Activated CD4-positive, CD25-positive, alpha-beta regulatory T cell treated with anti-CD3 and anti-CD28 coated beads, Interleukin-2, amount 50 U/mL, for 16 hours (primary cell): ENCODE results near the gene TOR4A.
A peak's percentile ranks its signal among the peaks of the same experiment; 100 is the strongest.

Experiments used
- DNase-seq: peaks from one replicate; pipeline ENCODE4 v3.0.0-alpha.2; 2020; ENCODE audit warnings: low read depth, low spot score

The TOR4A gene

DNA sequence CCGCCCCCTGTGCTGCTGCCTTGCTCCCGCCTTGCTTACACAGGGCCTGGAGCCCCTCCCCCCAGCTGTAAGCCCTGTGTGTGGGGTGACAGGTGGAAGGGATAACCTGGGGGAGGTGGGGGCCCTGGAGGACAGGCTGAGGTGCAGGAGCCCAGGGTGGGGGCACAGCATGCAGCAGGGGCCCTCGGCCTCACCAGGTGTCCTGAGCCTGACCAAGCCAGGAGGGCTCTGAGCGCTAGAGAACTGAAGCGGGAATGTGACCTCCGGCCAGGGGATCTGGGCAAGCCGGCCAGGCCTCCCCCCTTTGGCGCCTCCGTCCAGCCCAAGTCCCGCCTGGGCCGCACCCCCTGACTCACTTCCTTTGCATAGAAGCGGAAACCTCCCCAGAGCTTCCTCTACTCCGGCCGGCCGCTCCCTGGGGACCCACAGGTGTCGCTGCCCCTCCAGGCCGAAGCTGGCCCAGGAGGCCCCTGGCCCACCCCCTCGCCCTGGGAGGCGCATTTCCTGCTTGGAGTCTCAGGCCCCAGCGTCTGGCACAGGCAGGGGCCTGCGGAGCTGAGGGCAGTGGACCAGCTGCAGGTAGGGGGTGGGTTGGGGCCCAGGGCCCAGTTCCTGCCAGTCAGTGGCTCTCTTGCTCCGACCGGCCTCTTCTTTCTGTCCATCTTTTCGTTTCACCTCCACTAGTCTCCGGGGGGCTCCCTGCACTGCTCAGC, at the start of gene TOR4A:
TSS of gene TOR4A (plus strand) at position 398 of the 713 bp plus-strand sequence. CDS start 964 bp downstream, outside the sequence.
- no peak for DNase-seq

DNA sequence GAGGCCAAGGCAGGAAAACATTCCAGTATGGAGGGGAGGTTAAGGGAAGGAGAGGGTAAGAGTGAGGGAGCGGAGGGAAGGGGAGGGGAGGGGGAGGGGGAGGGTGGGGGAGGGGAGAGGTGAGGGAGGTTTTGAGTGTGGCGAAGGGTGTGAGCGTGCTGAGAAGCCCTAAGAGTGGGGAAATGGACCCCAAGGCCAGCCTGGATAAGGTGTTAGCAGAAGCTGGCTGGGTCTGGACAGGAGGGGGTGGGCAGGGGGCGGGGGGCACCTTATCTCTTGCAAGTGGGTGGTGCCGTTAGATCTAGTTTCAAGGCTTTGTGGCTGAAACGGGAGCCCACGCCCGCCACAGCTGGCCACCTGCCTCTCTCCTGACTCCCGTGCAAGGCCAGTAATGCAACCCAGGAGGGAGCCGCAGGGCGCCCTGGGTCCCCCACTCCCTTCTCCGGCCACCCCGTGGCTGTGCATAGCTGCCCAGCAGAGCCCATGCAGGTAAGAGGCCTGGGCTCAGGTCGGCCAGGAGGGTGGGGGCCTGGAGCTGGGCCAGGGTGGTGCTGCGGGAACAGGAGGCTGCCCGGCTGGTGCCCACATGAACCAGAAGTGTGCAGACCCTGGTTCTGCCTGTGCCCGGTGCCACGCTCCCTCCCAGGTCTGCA, 49.5 kb upstream of the TOR4A start:
- DNase-seq = no peak

DNA sequence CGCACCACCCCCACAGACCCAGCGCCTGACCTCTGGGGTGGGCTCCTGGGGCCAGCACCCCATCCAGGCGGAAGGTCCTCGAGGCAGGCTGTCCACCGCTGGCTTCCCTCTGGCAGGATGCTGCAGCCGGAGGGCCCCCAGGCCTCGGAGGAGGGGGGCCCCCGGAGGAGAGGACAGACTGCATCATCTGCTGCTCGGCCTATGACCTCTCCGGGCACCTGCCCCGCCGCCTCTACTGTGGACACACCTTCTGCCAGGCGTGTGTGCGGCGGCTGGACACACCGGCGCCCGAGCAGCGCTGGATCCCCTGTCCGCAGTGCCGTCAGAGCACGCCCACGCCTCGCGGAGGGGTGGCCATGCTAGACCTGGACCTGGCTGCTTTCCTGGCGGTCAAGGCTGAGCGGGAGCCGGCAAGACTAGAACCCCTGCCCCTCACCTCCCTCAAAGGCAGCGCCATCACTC, 49.0 kb upstream of the TOR4A start:
- no peak for DNase-seq

- DNase-seq = no peak
Measured at GRCh38 chr9:137228968-137229896, 48.3 kb upstream of the TOR4A start.

DNA sequence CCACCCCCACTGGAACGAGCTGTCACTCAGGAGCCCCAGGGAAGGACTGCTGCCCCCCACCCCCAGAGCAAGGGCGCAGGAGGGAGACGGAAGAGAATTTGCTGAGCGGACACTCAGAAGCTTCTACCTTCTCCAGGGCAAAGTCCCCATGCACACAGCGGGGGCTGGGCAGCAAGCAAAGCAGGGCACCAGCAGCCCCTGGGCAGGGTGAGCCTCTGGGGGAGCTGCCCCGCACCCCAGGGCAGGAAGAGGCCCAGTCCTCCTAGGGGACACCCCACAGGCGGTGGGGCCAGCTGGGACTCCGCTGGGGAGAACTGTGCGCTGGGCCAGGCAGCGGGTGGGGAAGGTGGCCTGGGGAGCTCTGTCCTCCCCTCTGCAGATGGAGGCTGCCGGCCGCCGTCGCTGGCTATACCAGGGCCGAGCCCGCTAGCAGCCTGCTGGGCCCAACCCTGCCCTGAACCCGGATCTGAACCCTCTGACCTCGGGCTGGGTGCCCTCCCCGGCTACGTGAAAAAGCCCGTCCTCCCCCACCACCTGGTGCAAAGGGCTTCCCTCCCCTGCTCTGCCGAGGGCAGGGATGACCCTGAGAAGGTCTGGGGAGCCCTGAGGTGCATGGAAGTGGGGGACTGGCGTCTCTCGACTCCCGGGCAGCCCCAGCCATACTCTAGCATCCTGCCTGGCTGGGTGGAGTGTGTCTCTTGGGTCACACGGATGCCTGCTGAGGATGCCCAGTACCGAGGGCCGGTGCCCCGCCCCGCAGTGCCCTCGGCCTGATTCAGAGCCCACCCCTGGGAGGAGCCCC, 47.4 kb upstream of the TOR4A start:
- DNase-seq = no peak

DNA sequence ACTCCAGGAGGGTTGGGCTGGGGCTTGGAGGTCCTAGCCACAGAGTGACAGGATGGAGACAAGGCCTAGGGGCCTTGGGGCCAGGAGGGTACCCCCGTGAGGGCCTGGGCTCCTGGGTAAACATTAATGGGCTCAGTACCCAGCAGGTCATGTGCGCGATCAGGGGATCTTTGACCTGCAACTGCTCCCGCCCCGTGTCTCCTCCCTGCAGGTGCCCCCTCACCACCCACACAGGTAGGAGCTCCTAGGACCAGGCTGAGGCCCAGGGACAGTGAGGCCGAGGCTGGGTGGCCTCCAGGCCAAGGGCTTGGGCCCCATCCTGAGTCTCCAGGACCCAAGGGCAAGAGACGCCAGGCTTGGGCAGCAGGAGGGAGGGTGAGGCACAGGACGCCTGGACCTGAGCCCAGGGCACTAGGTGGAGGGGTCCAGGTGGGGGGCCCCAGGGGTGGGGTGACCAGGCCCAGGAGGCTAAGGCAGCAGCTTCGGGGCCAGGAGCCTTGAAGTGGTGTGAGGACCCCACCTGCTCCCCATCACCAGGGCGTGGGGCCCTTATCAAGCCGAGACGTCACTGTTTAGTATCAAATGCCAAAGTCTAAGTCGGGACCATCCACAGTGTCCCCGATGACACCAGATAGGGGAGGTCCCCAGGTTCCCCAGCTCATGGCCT, 46.7 kb upstream of the TOR4A start, which contains the start of gene SLC34A3:
TSS of gene SLC34A3 (plus strand) at position 197 of the 667 bp plus-strand sequence. CDS start 802 bp downstream, outside the sequence.
- DNase-seq = no peak

DNA sequence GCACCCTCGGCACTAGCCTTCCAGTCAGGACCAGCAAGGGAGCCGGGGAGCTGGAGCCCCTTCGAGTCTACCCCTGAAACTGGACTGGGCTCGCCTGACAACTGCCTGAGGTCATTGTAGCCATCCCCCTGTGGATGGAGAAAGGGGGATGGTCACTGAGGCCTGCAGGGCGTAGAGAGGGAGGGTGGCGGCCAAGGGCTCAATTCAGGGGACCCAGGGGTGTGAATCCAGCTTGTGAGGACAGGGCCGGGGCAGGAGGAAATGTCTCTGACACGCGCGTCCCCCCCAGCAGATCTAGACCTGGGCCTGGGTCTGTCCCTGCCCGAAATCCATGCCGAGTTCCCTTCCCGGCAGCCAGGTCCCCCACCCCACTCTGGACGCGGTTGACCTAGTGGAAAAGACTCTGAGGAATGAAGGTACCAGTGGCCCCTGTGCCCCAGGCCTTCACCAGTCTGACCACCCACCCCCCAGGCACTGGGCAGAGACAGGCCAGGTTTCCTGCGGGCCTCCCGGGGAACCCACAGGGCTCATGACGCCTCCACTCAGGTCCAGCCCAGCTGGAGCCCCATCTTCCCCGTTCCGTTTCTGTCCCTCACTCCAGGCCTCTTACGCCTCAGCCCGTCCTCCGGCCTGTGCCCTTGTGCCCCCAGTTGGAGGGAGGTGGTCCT, 46.0 kb upstream of the TOR4A start:
- no peak for DNase-seq

- no peak for DNase-seq
Measured at GRCh38 chr9:137232101-137232500, 45.4 kb upstream of the TOR4A start.

DNA sequence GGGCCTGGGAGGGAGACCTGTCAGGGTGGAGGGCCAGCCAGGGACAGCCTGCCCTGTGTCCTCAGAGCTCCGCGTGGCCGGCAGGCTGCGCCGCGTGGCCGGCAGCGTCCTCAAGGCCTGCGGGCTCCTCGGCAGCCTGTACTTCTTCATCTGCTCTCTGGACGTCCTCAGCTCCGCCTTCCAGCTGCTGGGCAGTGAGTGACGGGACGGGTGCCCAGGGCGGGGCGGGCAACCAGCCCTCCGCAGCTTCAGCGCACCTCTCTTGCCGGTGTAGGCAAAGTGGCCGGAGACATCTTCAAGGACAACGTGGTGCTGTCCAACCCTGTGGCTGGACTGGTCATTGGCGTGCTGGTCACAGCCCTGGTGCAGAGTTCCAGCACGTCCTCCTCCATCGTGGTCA, 45.0 kb upstream of the TOR4A start:
- no peak for DNase-seq

DNA sequence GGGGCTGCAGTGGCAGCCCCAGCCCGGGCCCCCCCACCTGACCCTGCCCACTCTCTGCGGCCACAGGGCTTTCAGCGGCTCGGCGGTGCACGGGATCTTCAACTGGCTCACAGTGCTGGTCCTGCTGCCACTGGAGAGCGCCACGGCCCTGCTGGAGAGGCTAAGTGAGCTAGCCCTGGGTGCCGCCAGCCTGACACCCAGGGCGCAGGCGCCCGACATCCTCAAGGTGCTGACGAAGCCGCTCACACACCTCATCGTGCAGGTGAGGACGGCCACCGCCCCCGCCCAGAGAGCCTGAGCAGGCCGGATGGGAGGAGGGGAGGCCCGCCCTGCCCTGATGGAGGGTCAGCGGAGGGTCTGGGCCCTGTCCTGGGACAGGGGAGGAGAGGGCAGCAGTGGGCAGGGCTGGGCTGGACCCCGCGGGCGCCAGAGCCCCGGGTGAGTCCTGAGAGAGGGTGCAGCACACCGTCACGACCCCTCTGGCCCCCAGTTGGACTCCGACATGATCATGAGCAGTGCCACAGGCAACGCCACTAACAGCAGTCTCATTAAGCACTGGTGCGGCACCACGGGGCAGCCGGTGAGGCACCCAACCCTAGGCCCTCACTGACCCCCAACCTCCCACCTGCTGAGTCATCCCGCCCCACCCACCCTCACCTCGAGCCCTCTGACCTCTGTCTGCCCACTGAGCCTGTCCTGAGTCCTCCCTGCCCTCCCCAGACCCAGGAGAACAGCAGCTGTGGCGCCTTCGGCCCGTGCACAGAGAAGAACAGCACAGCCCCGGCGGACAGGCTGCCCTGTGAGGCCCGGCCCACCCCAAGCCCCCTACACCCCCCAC, 44.2 kb upstream of the TOR4A start:
- no peak for DNase-seq

DNA sequence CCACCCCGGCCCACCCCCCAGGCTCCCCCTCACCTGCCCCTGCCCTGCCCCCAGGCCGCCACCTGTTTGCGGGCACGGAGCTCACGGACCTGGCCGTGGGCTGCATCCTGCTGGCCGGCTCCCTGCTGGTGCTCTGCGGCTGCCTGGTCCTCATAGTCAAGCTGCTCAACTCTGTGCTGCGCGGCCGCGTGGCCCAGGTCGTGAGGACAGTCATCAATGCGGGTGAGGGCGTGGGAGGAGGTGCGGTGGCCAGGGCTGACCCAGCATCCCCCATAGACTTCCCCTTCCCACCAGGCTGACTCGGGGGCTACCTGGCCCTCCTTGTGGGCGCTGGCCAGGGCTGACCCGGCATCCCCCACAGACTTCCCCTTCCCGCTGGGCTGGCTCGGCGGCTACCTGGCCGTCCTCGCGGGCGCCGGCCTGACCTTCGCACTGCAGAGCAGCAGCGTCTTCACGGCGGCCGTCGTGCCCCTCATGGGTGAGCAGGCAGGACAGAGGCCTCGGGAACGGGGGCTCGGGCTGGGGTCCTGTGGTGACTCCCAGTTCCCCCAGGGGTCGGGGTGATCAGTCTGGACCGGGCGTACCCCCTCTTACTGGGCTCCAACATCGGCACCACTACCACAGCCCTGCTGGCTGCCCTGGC, 43.4 kb upstream of the TOR4A start:
- no peak for DNase-seq

DNA sequence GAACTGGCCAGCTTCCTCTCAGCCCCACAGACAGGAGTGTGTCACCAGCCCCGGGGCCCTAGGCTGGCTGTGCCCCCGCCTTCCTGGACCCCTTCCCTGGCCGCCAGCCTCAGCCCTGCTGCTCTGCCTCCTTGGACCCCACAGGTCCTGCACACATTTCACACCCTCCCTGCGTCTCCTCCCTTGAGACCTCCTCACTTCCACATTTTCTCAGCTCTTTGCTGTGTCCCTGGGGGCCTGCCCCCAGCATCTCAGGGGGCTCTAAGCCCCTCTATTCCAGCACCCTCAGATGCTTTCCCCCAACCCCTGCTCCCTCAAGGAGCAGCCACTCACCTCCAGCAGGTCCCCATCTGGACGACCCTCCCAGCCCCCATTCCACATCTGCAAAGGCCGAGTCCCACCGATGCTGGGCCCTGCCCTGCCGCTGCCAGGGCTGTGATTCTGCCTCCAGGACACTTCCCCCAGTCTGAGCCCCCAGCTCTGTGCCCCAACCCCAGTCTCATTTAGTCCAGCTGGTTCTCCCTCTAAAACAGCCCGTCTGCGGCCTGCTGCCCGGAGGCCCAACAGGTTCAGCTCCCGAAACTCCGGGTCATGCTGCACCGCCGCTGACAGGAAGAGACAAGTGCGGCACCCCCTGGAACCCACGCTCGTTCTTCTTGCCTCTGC, 42.6 kb upstream of the TOR4A start:
- DNase-seq = no peak

DNA sequence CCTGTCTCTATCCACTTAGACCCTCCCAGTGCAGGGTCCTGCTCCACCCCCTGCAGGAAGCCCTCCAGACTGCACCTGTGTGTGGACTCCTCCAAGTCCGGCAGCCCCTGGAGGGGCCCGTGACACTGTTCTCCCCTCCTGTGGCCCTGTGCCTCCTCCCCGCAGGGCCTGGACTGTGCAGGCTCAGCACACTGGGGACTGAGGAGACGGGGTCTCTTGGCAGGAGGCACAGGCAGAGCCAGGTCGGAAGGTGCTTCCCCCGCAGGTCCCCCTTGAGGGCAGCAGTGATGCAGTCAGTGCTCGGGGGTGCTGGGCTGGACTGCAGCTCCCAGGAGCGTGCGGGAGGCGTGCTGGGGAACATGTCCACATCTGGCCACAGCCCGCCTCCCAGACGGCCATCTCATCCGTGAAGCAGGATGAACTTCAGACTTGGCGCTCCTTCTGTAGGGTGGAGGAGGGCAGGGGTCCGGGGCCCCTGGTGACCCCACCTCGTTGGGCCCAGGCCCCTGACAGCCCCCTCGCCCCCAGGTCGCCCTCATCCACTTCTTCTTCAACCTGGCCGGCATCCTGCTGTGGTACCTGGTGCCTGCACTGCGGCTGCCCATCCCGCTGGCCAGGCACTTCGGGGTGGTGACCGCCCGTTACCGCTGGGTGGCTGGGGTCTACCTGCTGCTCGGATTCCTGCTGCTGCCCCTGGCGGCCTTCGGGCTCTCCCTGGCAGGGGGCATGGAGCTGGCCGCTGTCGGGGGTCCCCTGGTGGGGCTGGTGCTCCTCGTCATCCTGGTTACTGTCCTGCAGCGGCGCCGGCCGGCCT, 41.9 kb upstream of the TOR4A start:
- DNase-seq = no peak

DNA sequence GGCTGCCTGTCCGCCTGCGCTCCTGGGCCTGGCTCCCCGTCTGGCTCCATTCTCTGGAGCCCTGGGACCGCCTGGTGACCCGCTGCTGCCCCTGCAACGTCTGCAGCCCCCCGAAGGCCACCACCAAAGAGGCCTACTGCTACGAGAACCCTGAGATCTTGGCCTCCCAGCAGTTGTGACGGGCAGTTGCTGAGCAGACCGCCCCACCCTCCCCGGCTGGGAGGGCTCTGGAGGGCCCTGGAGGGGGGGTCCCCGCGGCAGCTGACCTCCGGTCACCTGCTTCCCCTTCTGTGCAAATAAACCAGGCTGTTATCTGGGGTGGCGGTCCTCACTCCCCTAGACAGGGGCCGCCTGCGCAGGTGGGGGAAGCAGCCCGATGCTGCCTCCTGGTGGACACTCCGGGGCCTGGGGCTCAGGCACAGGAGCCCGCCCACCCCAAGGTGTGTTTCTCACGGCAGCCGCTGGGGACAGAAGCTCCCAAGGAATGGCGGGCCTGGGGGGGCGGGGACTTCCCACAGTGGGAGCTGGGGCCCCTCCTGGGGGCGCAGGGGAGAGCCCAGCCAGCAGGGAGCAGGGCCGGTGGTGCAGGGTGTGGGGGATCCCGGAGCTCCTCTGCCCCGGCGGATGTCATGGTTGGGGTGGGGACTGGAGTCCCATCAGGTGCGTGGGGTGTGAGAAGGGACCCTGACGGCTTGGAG, 41.1 kb upstream of the TOR4A start:
- peak; percentile 76 for DNase-seq

- no peak for DNase-seq
Measured at GRCh38 chr9:137236936-137237421, 40.5 kb upstream of the TOR4A start.
